H1 (cell line): ENCODE data around the gene MANF. TPM values are rescaled to one million over a fixed set of nuclear protein-coding genes. Genes with fewer than 3 reads are reported as not detected.
A peak's percentile ranks its signal among the peaks of the same experiment; 100 is the strongest.

Experiments
- BACH1 ChIP-seq: IDR thresholded peaks from 2 replicates; pipeline ENCODE4 v1.6.1; 2012; ENCODE audit warnings: low read length, improper control_type of control experiment
- EGR1 ChIP-seq: IDR thresholded peaks from 2 replicates; pipeline ENCODE4 v1.6.1; 2011; ENCODE audit warnings: low read depth, low read length, borderline replicate concordance
- KDM1A ChIP-seq: fragments of 200-600, 300-600 bp; sonication (generic); IDR thresholded peaks from 2 replicates; pipeline ENCODE4 v1.7.1; 2016; ENCODE audit warnings: mild to moderate bottlenecking, low read length, borderline replicate concordance
- SIX5 ChIP-seq: IDR thresholded peaks from 2 replicates; pipeline ENCODE4 v1.6.1; 2011; ENCODE audit warnings: mild to moderate bottlenecking, low read depth, low read length
- SP4 ChIP-seq: IDR thresholded peaks from 2 replicates; pipeline ENCODE4 v1.6.1; 2012; ENCODE audit warnings: low read length, inconsistent platforms
- polyA plus RNA-seq, 7 experiments: library from polyadenylated mRNA; depleted of rRNA in 3 of 7; stranded (reverse) in 5 of 7; unstranded in 2 of 7; fragments of >200 nt in 5 of 7; fragments of 200-250 nt in 2 of 7; gene quantifications; 1 replicate in 5 of 7; 2 replicates in 1 of 7; 4 replicates in 1 of 7; pipeline versions ENCODE4 v1.2.1 to v1.2.3, GENCODE V29; 2011 to 2013; ENCODE audit warnings: missing spikeins in 2 of 7, mixed read lengths in 2 of 7
- total RNA-seq: library from RNA; stranded (reverse); fragmentation: NEBNext Ultra II Directional; extraction: Animal tissue kit (Norgen Biotek cat#: 25700); gene quantifications from 2 replicates; pipeline ENCODE4 v1.2.1, GENCODE V29; 2021

The MANF gene
- total and polyA plus RNA-seq, 2 of the 8 experiments (the other 6 are each of a cell fraction or from before 2014, with no cell fraction given), result 37.5 to 159 TPM

GRCh38 chr3:51384726-51385473 is at the start of gene MANF (continued):
- TF ChIP-seq BACH1 (peak; percentile 21; the same call in 1 of the 2 replicates), SIX5 (peak; percentile 14; the same call in 1 of the 2 replicates), EGR1 (no peak), KDM1A (no peak), SP4 (peak; percentile 62; the same call in 1 of the 2 replicates)
